ENCODE measurements around the gene TOLLIP. TPM values are rescaled to one million over a fixed set of nuclear protein-coding genes. Genes with fewer than 3 reads are reported as not detected.

Gene TOLLIP
- total RNA-seq, 1 experiment from 2014 or later, result 32.3 TPM

GRCh38 chr11:1259076-1259461, 50.4 kb downstream of the TOLLIP start (continued):
- TF ChIP-seq ARID4B (CRISPR knock-in tag; IDR thresholded peaks at IDR 0.05; ENCODE audit: borderline replicate concordance) (no peak), TEAD1 (CRISPR knock-in tag; IDR thresholded peaks at IDR 0.05) (no peak)
- TF ChIP-seq, protein P1, sequence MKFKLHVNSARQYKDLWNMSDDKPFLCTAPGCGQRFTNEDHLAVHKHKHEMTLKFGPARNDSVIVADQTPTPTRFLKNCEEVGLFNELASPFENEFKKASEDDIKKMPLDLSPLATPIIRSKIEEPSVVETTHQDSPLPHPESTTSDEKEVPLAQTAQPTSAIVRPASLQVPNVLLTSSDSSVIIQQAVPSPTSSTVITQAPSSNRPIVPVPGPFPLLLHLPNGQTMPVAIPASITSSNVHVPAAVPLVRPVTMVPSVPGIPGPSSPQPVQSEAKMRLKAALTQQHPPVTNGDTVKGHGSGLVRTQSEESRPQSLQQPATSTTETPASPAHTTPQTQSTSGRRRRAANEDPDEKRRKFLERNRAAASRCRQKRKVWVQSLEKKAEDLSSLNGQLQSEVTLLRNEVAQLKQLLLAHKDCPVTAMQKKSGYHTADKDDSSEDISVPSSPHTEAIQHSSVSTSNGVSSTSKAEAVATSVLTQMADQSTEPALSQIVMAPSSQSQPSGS (CRISPR knock-in tag; IDR thresholded peaks at IDR 0.05; ENCODE audit: borderline replicate concordance, low read depth), result no peak

- no peak for DNase-seq (ENCODE audit: low spot score)
- no peak for TF ChIP-seq ZNF219 (CRISPR knock-in tag; IDR thresholded peaks at IDR 0.05; ENCODE audit: borderline replicate concordance)
- CTCF ChIA-PET, result no interaction called here
- H3K4me3 Mint-ChIP-seq, result no peak overlapping the region
- H3K36me3 Mint-ChIP-seq, result peaks cover 5% of the 10 kb centered on the region; the same call in 1 of the 2 replicates
- ATAC-seq, result no peak
- peaks cover 5% of the 10 kb centered on the region for H3K9me3 Mint-ChIP-seq
- no peaks in the 10 kb centered on the region for H3K27me3 Mint-ChIP-seq (ENCODE audit: low read depth)
- peaks cover 3% of the 10 kb centered on the region; the same call in 1 of the 2 replicates for H3K4me1 Mint-ChIP-seq
- POLR2A ChIA-PET, result interaction anchor here (0.5 kb wide), 1 partner anchor 642 kb away, joined by 4 read pairs; no protein-coding TSS in a partner anchor
- H3K27ac Mint-ChIP-seq, result no peak overlapping the region
Measured at GRCh38 chr11:1258401-1259075, 50.9 kb downstream of the TOLLIP start.

- POLR2A ChIA-PET, result interaction anchor here (0.5 kb wide), 1 partner anchor 642 kb away, joined by 4 read pairs; no protein-coding TSS in a partner anchor
- DNase-seq (ENCODE audit: low spot score) (no peak), ATAC-seq (no peak)
- CTCF ChIA-PET, result no interaction called here
- H3K9me3 Mint-ChIP-seq, result peaks cover 6% of the 10 kb centered on the region
- H3K36me3 Mint-ChIP-seq, result peaks cover 6% of the 10 kb centered on the region; the same call in 1 of the 2 replicates
- H3K4me3 Mint-ChIP-seq, result no peak overlapping the region
- no peaks in the 10 kb centered on the region for H3K27me3 Mint-ChIP-seq (ENCODE audit: low read depth)
- no peak overlapping the region for H3K27ac Mint-ChIP-seq
- H3K4me1 Mint-ChIP-seq, result peaks cover 3% of the 10 kb centered on the region; the same call in 1 of the 2 replicates
- TF ChIP-seq IRF1 (CRISPR knock-in tag; IDR thresholded peaks at IDR 0.05) (no peak), TCF7 (CRISPR knock-in tag; IDR thresholded peaks at IDR 0.05; ENCODE audit: low read depth) (no peak), JAZF1 (CRISPR knock-in tag; IDR thresholded peaks at IDR 0.05) (no peak), HMGA2 (CRISPR knock-in tag; IDR thresholded peaks at IDR 0.05) (no peak), ZNF671 (CRISPR knock-in tag; IDR thresholded peaks at IDR 0.05) (no peak), ZNF416 (CRISPR knock-in tag; IDR thresholded peaks at IDR 0.05) (no peak), PRDM15 (CRISPR knock-in tag; IDR thresholded peaks at IDR 0.05) (no peak), RELA (CRISPR knock-in tag; IDR thresholded peaks at IDR 0.05; ENCODE audit: borderline replicate concordance) (no peak), ATF1 (CRISPR knock-in tag; IDR thresholded peaks at IDR 0.05) (no peak)
- TF ChIP-seq, protein P2, sequence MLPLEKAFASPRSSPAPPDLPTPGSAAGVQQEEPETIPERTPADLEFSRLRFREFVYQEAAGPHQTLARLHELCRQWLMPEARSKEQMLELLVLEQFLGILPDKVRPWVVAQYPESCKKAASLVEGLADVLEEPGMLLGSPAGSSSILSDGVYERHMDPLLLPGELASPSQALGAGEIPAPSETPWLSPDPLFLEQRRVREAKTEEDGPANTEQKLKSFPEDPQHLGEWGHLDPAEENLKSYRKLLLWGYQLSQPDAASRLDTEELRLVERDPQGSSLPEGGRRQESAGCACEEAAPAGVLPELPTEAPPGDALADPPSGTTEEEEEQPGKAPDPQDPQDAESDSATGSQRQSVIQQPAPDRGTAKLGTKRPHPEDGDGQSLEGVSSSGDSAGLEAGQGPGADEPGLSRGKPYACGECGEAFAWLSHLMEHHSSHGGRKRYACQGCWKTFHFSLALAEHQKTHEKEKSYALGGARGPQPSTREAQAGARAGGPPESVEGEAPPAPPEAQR (CRISPR knock-in tag; IDR thresholded peaks at IDR 0.05), result no peak
- TF ChIP-seq, protein P3, sequence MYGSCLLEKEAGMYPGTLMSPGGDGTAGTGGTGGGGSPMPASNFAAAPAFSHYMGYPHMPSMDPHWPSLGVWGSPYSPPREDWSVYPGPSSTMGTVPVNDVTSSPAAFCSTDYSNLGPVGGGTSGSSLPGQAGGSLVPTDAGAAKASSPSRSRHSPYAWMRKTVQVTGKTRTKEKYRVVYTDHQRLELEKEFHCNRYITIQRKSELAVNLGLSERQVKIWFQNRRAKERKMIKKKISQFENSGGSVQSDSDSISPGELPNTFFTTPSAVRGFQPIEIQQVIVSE (CRISPR knock-in tag; IDR thresholded peaks at IDR 0.05; ENCODE audit: borderline replicate concordance), result no peak
- TF ChIP-seq, protein P4, sequence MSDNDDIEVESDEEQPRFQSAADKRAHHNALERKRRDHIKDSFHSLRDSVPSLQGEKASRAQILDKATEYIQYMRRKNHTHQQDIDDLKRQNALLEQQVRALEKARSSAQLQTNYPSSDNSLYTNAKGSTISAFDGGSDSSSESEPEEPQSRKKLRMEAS (CRISPR knock-in tag; IDR thresholded peaks at IDR 0.05), result no peak
- TF ChIP-seq, protein P5, sequence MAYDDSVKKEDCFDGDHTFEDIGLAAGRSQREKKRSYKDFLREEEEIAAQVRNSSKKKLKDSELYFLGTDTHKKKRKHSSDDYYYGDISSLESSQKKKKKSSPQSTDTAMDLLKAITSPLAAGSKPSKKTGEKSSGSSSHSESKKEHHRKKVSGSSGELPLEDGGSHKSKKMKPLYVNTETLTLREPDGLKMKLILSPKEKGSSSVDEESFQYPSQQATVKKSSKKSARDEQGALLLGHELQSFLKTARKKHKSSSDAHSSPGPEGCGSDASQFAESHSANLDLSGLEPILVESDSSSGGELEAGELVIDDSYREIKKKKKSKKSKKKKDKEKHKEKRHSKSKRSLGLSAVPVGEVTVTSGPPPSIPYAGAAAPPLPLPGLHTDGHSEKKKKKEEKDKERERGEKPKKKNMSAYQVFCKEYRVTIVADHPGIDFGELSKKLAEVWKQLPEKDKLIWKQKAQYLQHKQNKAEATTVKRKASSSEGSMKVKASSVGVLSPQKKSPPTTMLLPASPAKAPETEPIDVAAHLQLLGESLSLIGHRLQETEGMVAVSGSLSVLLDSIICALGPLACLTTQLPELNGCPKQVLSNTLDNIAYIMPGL (CRISPR knock-in tag; IDR thresholded peaks at IDR 0.05), result no peak
Measured at GRCh38 chr11:1257916-1258315, 51.5 kb downstream of the TOLLIP start.

Measured in WTC11 (cell line).